GM12801 (cell line): ENCODE measurements around the gene EVX2.

Experiments used
- CTCF ChIP-seq: IDR thresholded peaks from one replicate; pipeline ENCODE4 v1.5.1; 2011; ENCODE audit warnings: control low read depth; ENCODE audit not compliant: insufficient read length; ENCODE audit errors: extremely low read depth

EVX2 gene

GRCh38 chr2:176078541-176079284 is 5.0 kb downstream of the EVX2 start:
- no peak for TF ChIP-seq CTCF

GRCh38 chr2:176076796-176077195 is 7.0 kb downstream of the EVX2 start:
- no peak for TF ChIP-seq CTCF

- no peak for TF ChIP-seq CTCF
These were observed 7.7 kb downstream of the EVX2 start for GRCh38 chr2:176076063-176076462.

GRCh38 chr2:176075481-176075880 is 8.3 kb downstream of the EVX2 start:
- TF ChIP-seq CTCF, result no peak

- TF ChIP-seq CTCF, result no peak
These were observed 8.8 kb downstream of the EVX2 start for GRCh38 chr2:176074919-176075425.

GRCh38 chr2:176072951-176073904 is 10.5 kb downstream of the EVX2 start:
- no peak for TF ChIP-seq CTCF

GRCh38 chr2:176072292-176072669 is 11.5 kb downstream of the EVX2 start:
- no peak for TF ChIP-seq CTCF
